Activated CD4-positive, alpha-beta memory T cell treated with anti-CD3 and anti-CD28 coated beads for 36 hours (primary cell): ENCODE data around the gene SLC6A6. TPM values are rescaled to one million over a fixed set of nuclear protein-coding genes. Genes with fewer than 3 reads are reported as not detected.

ENCODE experiments used
- CTCF ChIA-PET: fragments of 350-600 bp; sonication (Branson Sonifier 250); formaldehyde crosslinking; loops from one replicate; lab custom pipeline; 2021; ENCODE audit warnings: antibody characterized with exemption, inconsistent platforms; lab: Charles Lee
- POLR2A ChIA-PET: fragments of 350-600 bp; sonication (Branson Sonifier 250); formaldehyde crosslinking; loops from one replicate; lab custom pipeline; 2021; ENCODE audit warnings: antibody characterized with exemption; lab: Charles Lee
- DNase-seq: peaks from one replicate; pipeline ENCODE4 v3.0.0-alpha.2; 2020
- H3K27ac Mint-ChIP-seq: one replicate; pipeline ENCODE4 v1.8.0; 2021; ENCODE audit warnings: mixed read lengths
- H3K27me3 Mint-ChIP-seq: one replicate; pipeline ENCODE4 v1.8.0; 2021; ENCODE audit warnings: mixed read lengths
- H3K36me3 Mint-ChIP-seq: one replicate; pipeline ENCODE4 v1.8.0; 2021; ENCODE audit warnings: mixed read lengths
- H3K4me1 Mint-ChIP-seq: one replicate; pipeline ENCODE4 v1.8.0; 2021; ENCODE audit warnings: low read depth, mixed read lengths
- H3K4me3 Mint-ChIP-seq: one replicate; pipeline ENCODE4 v1.8.0; 2021; ENCODE audit warnings: mild to moderate bottlenecking, mixed read lengths
- H3K9me3 Mint-ChIP-seq: one replicate; pipeline ENCODE4 v1.8.0; 2021; ENCODE audit warnings: mixed read lengths
- intact Hi-C: fragments of 100-400 bp; cut with micrococcal nuclease; formaldehyde crosslinking; loops from one replicate; pipeline ENCODE4 v1.15.1; 2023
- total RNA-seq, 2 experiments: library from RNA; stranded (reverse); gene quantifications; one replicate each; pipeline ENCODE4 v1.2.3, GENCODE V29; 2021

Gene SLC6A6
- total RNA-seq, 2 experiments from 2014 or later, result 44.0 to 45.1 TPM

- intact Hi-C loops, result no loop called here
- POLR2A ChIA-PET, result no interaction called here
- H3K27me3 Mint-ChIP-seq, result no peaks in the 10 kb centered on the region
Observed at GRCh38 chr3:14440531-14441239, 38.3 kb downstream of the SLC6A6 start.

GRCh38 chr3:14441240-14441919, 39.0 kb downstream of the SLC6A6 start:
- Mint-ChIP-seq H3K27me3 (no peaks in the 10 kb centered on the region), H3K4me3 (no peak overlapping the region), H3K27ac (no peak overlapping the region), H3K4me1 (peaks cover 12% of the 10 kb centered on the region), H3K9me3 (no peaks in the 10 kb centered on the region), H3K36me3 (peaks cover 24% of the 10 kb centered on the region)
- DNase-seq, result no peak
- ChIA-PET CTCF (interaction anchor here (0.7 kb wide), 1 partner anchor 40 kb away, joined by 3 read pairs; no protein-coding TSS in a partner anchor), POLR2A (interaction anchor here (1.0 kb wide), 1 partner anchor 9 kb away, joined by 5 read pairs; no protein-coding TSS in a partner anchor)
- intact Hi-C loops, result no loop called here

More at GRCh38 chr3:14440531-14441239, 38.3 kb downstream of the SLC6A6 start:
- DNase-seq, result no peak
- Mint-ChIP-seq H3K4me1 (peaks cover 14% of the 10 kb centered on the region), H3K27ac (no peak overlapping the region), H3K9me3 (no peaks in the 10 kb centered on the region), H3K36me3 (peaks cover 17% of the 10 kb centered on the region), H3K4me3 (no peak overlapping the region)
- CTCF ChIA-PET, result interaction anchor here (0.7 kb wide), 1 partner anchor 39 kb away, joined by 3 read pairs; no protein-coding TSS in a partner anchor

- Mint-ChIP-seq H3K36me3 (peaks cover 27% of the 10 kb centered on the region), H3K27ac (no peak overlapping the region), H3K9me3 (no peaks in the 10 kb centered on the region), H3K4me1 (peaks cover 8% of the 10 kb centered on the region), H3K27me3 (no peaks in the 10 kb centered on the region), H3K4me3 (no peak overlapping the region)
- intact Hi-C loops, result no loop called here
- DNase-seq, result no peak
- POLR2A ChIA-PET, result interaction anchor here (1.0 kb wide), 1 partner anchor 10 kb away, joined by 5 read pairs; no protein-coding TSS in a partner anchor
- CTCF ChIA-PET, result interaction anchor here (0.7 kb wide), 1 partner anchor 40 kb away, joined by 3 read pairs; no protein-coding TSS in a partner anchor
Observed at GRCh38 chr3:14441920-14442300, 39.5 kb downstream of the SLC6A6 start.

- no peaks in the 10 kb centered on the region for H3K9me3 Mint-ChIP-seq
Observed at GRCh38 chr3:14444380-14444779, 42.0 kb downstream of the SLC6A6 start.

GRCh38 chr3:14445773-14446172, 43.4 kb downstream of the SLC6A6 start:
- CTCF ChIA-PET, result interaction anchor here (1.0 kb wide), 1 partner anchor 185 kb away, joined by 3 read pairs; no protein-coding TSS in a partner anchor
- Mint-ChIP-seq H3K9me3 (no peaks in the 10 kb centered on the region), H3K4me3 (no peak overlapping the region), H3K36me3 (peaks cover 48% of the 10 kb centered on the region), H3K4me1 (peaks cover 6% of the 10 kb centered on the region), H3K27me3 (no peaks in the 10 kb centered on the region), H3K27ac (no peak overlapping the region)
- intact Hi-C loops, result no loop called here
- no peak for DNase-seq
- POLR2A ChIA-PET, result no interaction called here

More at GRCh38 chr3:14444380-14444779, 42.0 kb downstream of the SLC6A6 start:
- H3K4me3 Mint-ChIP-seq, result no peak overlapping the region
- no peaks in the 10 kb centered on the region for H3K27me3 Mint-ChIP-seq
- CTCF ChIA-PET, result no interaction called here
- H3K36me3 Mint-ChIP-seq, result peaks cover 48% of the 10 kb centered on the region
- intact Hi-C loops, result no loop called here
- no peak for DNase-seq
- H3K27ac Mint-ChIP-seq, result no peak overlapping the region
- POLR2A ChIA-PET, result no interaction called here
- peaks cover 13% of the 10 kb centered on the region for H3K4me1 Mint-ChIP-seq

- ChIA-PET POLR2A (no interaction called here), CTCF (interaction anchor here (1.0 to 2.2 kb wide), 2 partner anchors 186 to 244 kb away, joined by 3 to 4 read pairs; no protein-coding TSS in a partner anchor)
- Mint-ChIP-seq H3K4me1 (peaks cover 6% of the 10 kb centered on the region), H3K27ac (no peak overlapping the region), H3K36me3 (peaks cover 52% of the 10 kb centered on the region), H3K27me3 (no peaks in the 10 kb centered on the region), H3K9me3 (no peaks in the 10 kb centered on the region), H3K4me3 (no peak overlapping the region)
- no peak for DNase-seq
- intact Hi-C loops, result no loop called here
Observed at GRCh38 chr3:14446988-14447570, 44.7 kb downstream of the SLC6A6 start.

GRCh38 chr3:14448063-14448462, 45.7 kb downstream of the SLC6A6 start:
- peaks cover 56% of the 10 kb centered on the region for H3K36me3 Mint-ChIP-seq
- H3K4me3 Mint-ChIP-seq, result no peak overlapping the region
- H3K4me1 Mint-ChIP-seq, result peaks cover 6% of the 10 kb centered on the region
- ChIA-PET CTCF (interaction anchor here (2.2 kb wide), 1 partner anchor 245 kb away, joined by 4 read pairs; no protein-coding TSS in a partner anchor), POLR2A (no interaction called here)
- no peak for DNase-seq
- H3K27ac Mint-ChIP-seq, result no peak overlapping the region
- H3K27me3 Mint-ChIP-seq, result no peaks in the 10 kb centered on the region
- no peaks in the 10 kb centered on the region for H3K9me3 Mint-ChIP-seq
- intact Hi-C loops, result no loop called here

- no peak overlapping the region for H3K4me3 Mint-ChIP-seq
- H3K9me3 Mint-ChIP-seq, result no peaks in the 10 kb centered on the region
- ChIA-PET CTCF (interaction anchor here (2.2 kb wide), 1 partner anchor 246 kb away, joined by 4 read pairs; no protein-coding TSS in a partner anchor), POLR2A (no interaction called here)
- peaks cover 49% of the 10 kb centered on the region for H3K36me3 Mint-ChIP-seq
- H3K27me3 Mint-ChIP-seq, result no peaks in the 10 kb centered on the region
- no peak for DNase-seq
- H3K4me1 Mint-ChIP-seq, result peaks cover 6% of the 10 kb centered on the region
- intact Hi-C loops, result no loop called here
- H3K27ac Mint-ChIP-seq, result peak overlapping the region; percentile 19
Observed at GRCh38 chr3:14448756-14449727, 46.6 kb downstream of the SLC6A6 start.

- intact Hi-C loops, result loop anchor here (2.0 kb wide), 1 partner anchor 18 kb away; no protein-coding TSS in a partner anchor
- no peaks in the 10 kb centered on the region for H3K9me3 Mint-ChIP-seq
- CTCF ChIA-PET, result no interaction called here
- H3K4me3 Mint-ChIP-seq, result no peak overlapping the region
- DNase-seq, result no peak
- peaks cover 47% of the 10 kb centered on the region for H3K36me3 Mint-ChIP-seq
- POLR2A ChIA-PET, result no interaction called here
- H3K27me3 Mint-ChIP-seq, result no peaks in the 10 kb centered on the region
- no peak overlapping the region for H3K27ac Mint-ChIP-seq
- H3K4me1 Mint-ChIP-seq, result peaks cover 6% of the 10 kb centered on the region
Observed at GRCh38 chr3:14450506-14450905, 48.1 kb downstream of the SLC6A6 start.

- ChIA-PET POLR2A (no interaction called here), CTCF (no interaction called here)
- no peak for DNase-seq
- Mint-ChIP-seq H3K4me1 (peaks cover 6% of the 10 kb centered on the region), H3K36me3 (peaks cover 41% of the 10 kb centered on the region), H3K27me3 (no peaks in the 10 kb centered on the region), H3K4me3 (no peak overlapping the region), H3K9me3 (no peaks in the 10 kb centered on the region), H3K27ac (no peak overlapping the region)
- intact Hi-C loops, result loop anchor here (2.0 kb wide), 1 partner anchor 18 kb away; no protein-coding TSS in a partner anchor
Observed at GRCh38 chr3:14450922-14451606, 48.7 kb downstream of the SLC6A6 start.
